T-helper 2 cell (primary cell): ENCODE data around the gene TMEM273.
A peak's percentile ranks its signal among the peaks of the same experiment; 100 is the strongest.
"Not testable (repeated sequence)": the region's sequence is repeated elsewhere in the genome, so short reads cannot be mapped to it uniquely, and the experiment has no call there.

ENCODE experiments used
- DNase-seq, 5 experiments: peaks; one replicate each; pipeline versions ENCODE4 v3.0.0 to v3.0.0-alpha.2; 2012 to 2022

TMEM273 gene

GRCh38 chr10:49204119-49204518 lies 15.9 kb upstream of the TMEM273 start:
- no peak for DNase-seq

- DNase-seq = no peak
Observed at GRCh38 chr10:49202266-49202665, 14.1 kb upstream of the TMEM273 start.

- DNase-seq = no peak
Observed at GRCh38 chr10:49200854-49201253, 12.7 kb upstream of the TMEM273 start.

GRCh38 chr10:49197171-49197570 lies 9.0 kb upstream of the TMEM273 start:
- DNase-seq = no peak

GRCh38 chr10:49195864-49196263 lies 7.7 kb upstream of the TMEM273 start:
- DNase-seq = not testable (repeated sequence)

- peak in 1 of 5 experiments; percentile 48 for DNase-seq
Observed at GRCh38 chr10:49194212-49194920, 6.2 kb upstream of the TMEM273 start.

GRCh38 chr10:49191349-49191748 lies 3.2 kb upstream of the TMEM273 start:
- DNase-seq = no peak

- DNase-seq = no peak
Observed at GRCh38 chr10:49189422-49189821, 1.2 kb upstream of the TMEM273 start.

- DNase-seq = peak in 1 of 5 experiments; percentile 48
Observed at GRCh38 chr10:49187044-49187484, 1.1 kb downstream of the TMEM273 start.

GRCh38 chr10:49186613-49187012 lies 1.6 kb downstream of the TMEM273 start:
- DNase-seq = no peak

- DNase-seq = no peak
Observed at GRCh38 chr10:49185213-49185612, 3.0 kb downstream of the TMEM273 start.

- DNase-seq = peak in 1 of 5 experiments; percentile 41
Observed at GRCh38 chr10:49184642-49185111, 3.5 kb downstream of the TMEM273 start.

GRCh38 chr10:49183596-49184542 lies 4.3 kb downstream of the TMEM273 start:
- peak in 2 of 5 experiments; percentile 23 to 86 for DNase-seq

GRCh38 chr10:49182776-49183175 lies 5.4 kb downstream of the TMEM273 start:
- no peak for DNase-seq

GRCh38 chr10:49180444-49180860 lies 7.7 kb downstream of the TMEM273 start:
- peak in 1 of 5 experiments; percentile 60 for DNase-seq

GRCh38 chr10:49179699-49180443 lies 8.3 kb downstream of the TMEM273 start:
- no peak for DNase-seq

- no peak for DNase-seq
Observed at GRCh38 chr10:49178489-49179471, 9.4 kb downstream of the TMEM273 start.

- DNase-seq = peak in 3 of 5 experiments; percentile 31 to 97 (median 50)
Observed at GRCh38 chr10:49177391-49178355, 10.5 kb downstream of the TMEM273 start.

- DNase-seq = no peak
Observed at GRCh38 chr10:49176310-49177268, 11.6 kb downstream of the TMEM273 start.
